Neuronal stem cell (in vitro differentiated cells): Measurements from ENCODE around the gene INVS.

ENCODE experiments used
- DNase-seq: peaks from one replicate; pipeline ENCODE4 v3.0.0-alpha.2; 2013; ENCODE audit warnings: low spot score
- H2AFZ ChIP-seq: one replicate; pipeline ENCODE4 v1.6.1; 2013; ENCODE audit warnings: mild to moderate bottlenecking, low read length, inconsistent platforms
- H2AK5ac ChIP-seq: 2 replicates; pipeline ENCODE4 v1.6.1; 2013; ENCODE audit warnings: low read depth, mild to moderate bottlenecking, inconsistent platforms, low read length, moderate library complexity, mixed read lengths
- H2BK120ac ChIP-seq: 2 replicates; pipeline ENCODE4 v1.6.1; 2013; ENCODE audit warnings: low read depth, mild to moderate bottlenecking, inconsistent platforms, low read length, moderate library complexity, mixed read lengths
- H2BK12ac ChIP-seq: one replicate; pipeline ENCODE4 v1.6.1; 2013; ENCODE audit warnings: low read length, inconsistent platforms
- H2BK15ac ChIP-seq: 2 replicates; pipeline ENCODE4 v1.6.1; 2013; ENCODE audit warnings: mild to moderate bottlenecking, low read length, inconsistent platforms, mixed read lengths
- H2BK5ac ChIP-seq: one replicate; pipeline ENCODE4 v1.6.1; 2013; ENCODE audit warnings: inconsistent platforms, mild to moderate bottlenecking, low read length, moderate library complexity
- H3K14ac ChIP-seq: one replicate; pipeline ENCODE4 v1.6.1; 2013; ENCODE audit warnings: low read length, inconsistent platforms
- H3K18ac ChIP-seq: 2 replicates; pipeline ENCODE4 v1.6.1; 2013; ENCODE audit warnings: low read length, inconsistent platforms
- H3K23ac ChIP-seq: 2 replicates; pipeline ENCODE4 v1.6.1; 2013; ENCODE audit warnings: low read depth, mild to moderate bottlenecking, mixed read lengths, low read length, inconsistent platforms; ENCODE audit not compliant: poor library complexity
- H3K27ac ChIP-seq: replicated peaks from 3 replicates; pipeline ENCODE4 v1.5.1; 2013; ENCODE audit warnings: low read length, inconsistent platforms
- H3K27me3 ChIP-seq, 3 experiments: 2 replicates each; pipeline ENCODE4 v1.6.1; 2013; ENCODE audit warnings: low read length in 3 of 3, mild to moderate bottlenecking in 2 of 3, inconsistent platforms in 1 of 3, low read depth in 1 of 3, mixed read lengths in 1 of 3, moderate library complexity in 1 of 3; ENCODE audit not compliant: control insufficient read depth in 3 of 3, insufficient read depth in 3 of 3
- H3K36me3 ChIP-seq, 2 donors: replicated peaks in 1 of 2; 2 replicates each; pipeline ENCODE4 v1.6.1; 2013; ENCODE audit warnings: low read length in 2 of 2; ENCODE audit not compliant: control insufficient read depth in 2 of 2, insufficient read depth in 2 of 2
- H3K4ac ChIP-seq: 2 replicates; pipeline ENCODE4 v1.6.1; 2013; ENCODE audit warnings: inconsistent platforms, mild to moderate bottlenecking, low read length, moderate library complexity
- H3K4me1 ChIP-seq, 2 donors: 1 replicate in 1 of 2; 2 replicates in 1 of 2; pipeline ENCODE4 v1.6.1; 2013; ENCODE audit warnings: low read length in 2 of 2, low read depth in 1 of 2; ENCODE audit not compliant: control insufficient read depth in 2 of 2, insufficient read depth in 1 of 2
- H3K4me2 ChIP-seq: one replicate; pipeline ENCODE4 v1.6.1; 2013; ENCODE audit warnings: mild to moderate bottlenecking, low read length, inconsistent platforms; ENCODE audit not compliant: insufficient read depth, poor library complexity, severe bottlenecking
- H3K4me3 ChIP-seq, 2 donors: 2 replicates each; pipeline ENCODE4 v1.5.1; 2013; ENCODE audit warnings: low read length in 2 of 2, mild to moderate bottlenecking in 2 of 2, inconsistent platforms in 1 of 2, moderate library complexity in 1 of 2
- H3K79me1 ChIP-seq: one replicate; pipeline ENCODE4 v1.6.1; 2013; ENCODE audit warnings: low read depth, mild to moderate bottlenecking, inconsistent platforms, low read length, moderate library complexity
- H3K9ac ChIP-seq: one replicate; pipeline ENCODE4 v1.6.1; 2013; ENCODE audit warnings: mild to moderate bottlenecking, low read depth, low read length, inconsistent platforms; ENCODE audit not compliant: poor library complexity
- H3K9me3 ChIP-seq, 2 donors: replicated peaks in 1 of 2; 2 replicates each; pipeline versions ENCODE3 to v1.6.1; 2013; ENCODE audit warnings: low read length in 2 of 2, mild to moderate bottlenecking in 2 of 2, inconsistent platforms in 1 of 2, low read depth in 1 of 2, mixed read lengths in 1 of 2, moderate library complexity in 1 of 2; ENCODE audit not compliant: control insufficient read depth in 2 of 2, insufficient read depth in 1 of 2
- H4K8ac ChIP-seq: one replicate; pipeline ENCODE4 v1.6.1; 2013; ENCODE audit warnings: low read depth, mild to moderate bottlenecking, inconsistent platforms, low read length, moderate library complexity
- H4K91ac ChIP-seq: one replicate; pipeline ENCODE4 v1.6.1; 2013; ENCODE audit warnings: low read length, low read depth, mild to moderate bottlenecking, inconsistent platforms; ENCODE audit not compliant: poor library complexity
- WGBS, 2 donors: extraction: QIAGEN DNeasy Blood & Tissue Kit; methylation state at CpG; one replicate each; pipeline ENCODE4 v1.1.7; 2013; ENCODE audit warnings: missing lambda C conversion rate in 2 of 2, mixed read lengths in 1 of 2; ENCODE audit not compliant: insufficient read length in 2 of 2, insufficient replicate concordance in 1 of 2; ENCODE audit errors: extremely low coverage in 2 of 2; 5-methylcytosine and 5-hydroxymethylcytosine counted together

The INVS gene

DNA sequence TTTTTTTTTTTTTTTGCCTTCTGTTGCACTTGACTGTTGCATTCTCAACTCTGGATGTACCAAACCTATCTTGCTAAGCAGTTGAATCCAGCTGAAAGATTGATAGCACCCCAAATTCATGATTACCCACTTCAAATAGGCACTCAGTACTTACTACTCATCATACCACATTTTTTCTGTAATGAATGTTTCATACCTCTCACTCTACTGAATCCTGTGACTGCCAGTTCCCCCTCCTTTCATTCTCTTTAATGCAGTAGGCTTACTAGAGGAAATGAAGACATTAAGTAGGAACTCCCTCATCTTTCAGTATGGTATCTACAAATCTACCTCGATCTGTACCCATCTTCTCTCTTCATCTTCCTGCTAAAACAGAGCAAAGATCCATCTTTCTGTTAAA lies 6.8 kb downstream of the INVS start:
- Histone ChIP-seq H2AK5ac (no peak overlapping the region), H3K79me1 (no peaks in the 10 kb centered on the region), H3K4ac (no peak overlapping the region), H2AFZ (no peak overlapping the region), H4K91ac (no peak overlapping the region), H3K4me1 (peaks cover 0 to 5% of the 10 kb centered on the region in 2 donors), H3K14ac (no peak overlapping the region), H3K9me3 (no peaks in the 10 kb centered on the region), H3K4me2 (no peak overlapping the region), H2BK5ac (no peak overlapping the region), H3K23ac (no peak overlapping the region), H3K27ac (no peak overlapping the region), H4K8ac (no peak overlapping the region), H3K9ac (no peak overlapping the region), H2BK15ac (no peak overlapping the region), H3K36me3 (peaks cover 13 to 79% of the 10 kb centered on the region in 2 donors), H3K18ac (no peak overlapping the region), H3K4me3 (no peak overlapping the region), H3K27me3 (no peaks in the 10 kb centered on the region), H2BK120ac (no peak overlapping the region), H2BK12ac (no peak overlapping the region)
- WGBS, 2 donors, result no CpG with 5 or more reads among the region's 1 CpG
- no peak for DNase-seq

DNA sequence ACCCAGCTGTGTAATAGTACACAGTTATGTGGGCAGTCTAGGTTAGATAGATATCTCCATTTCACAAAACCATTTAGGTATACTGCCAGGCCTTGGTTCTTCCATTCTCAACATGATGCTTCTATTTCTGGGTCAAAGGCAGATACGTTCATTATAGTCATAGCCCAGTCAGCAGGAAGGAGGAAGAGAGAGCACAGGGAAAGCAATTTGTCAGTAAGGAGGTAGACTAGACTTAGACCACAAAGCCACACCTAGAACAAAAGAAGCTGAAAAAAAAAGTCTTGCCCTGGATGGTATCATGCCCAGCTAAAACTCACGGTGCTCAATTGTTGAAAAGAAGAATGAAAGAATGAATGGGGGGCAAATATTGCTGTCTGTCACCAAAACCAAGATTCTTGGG lies 7.6 kb downstream of the INVS start:
- Histone ChIP-seq H4K91ac (no peak overlapping the region), H3K4me2 (no peak overlapping the region), H3K4ac (no peak overlapping the region), H3K4me3 (no peak overlapping the region), H3K14ac (no peak overlapping the region), H2AFZ (no peak overlapping the region), H3K9ac (no peak overlapping the region), H3K4me1 (peaks cover 0 to 8% of the 10 kb centered on the region in 2 donors), H2AK5ac (no peak overlapping the region), H3K27me3 (no peaks in the 10 kb centered on the region), H3K9me3 (peaks cover 0 to 2% of the 10 kb centered on the region in 2 donors), H3K79me1 (no peaks in the 10 kb centered on the region), H2BK5ac (no peak overlapping the region), H4K8ac (no peak overlapping the region), H2BK15ac (no peak overlapping the region), H3K18ac (no peak overlapping the region), H3K36me3 (peaks cover 13 to 79% of the 10 kb centered on the region in 2 donors), H3K27ac (no peak overlapping the region), H2BK120ac (no peak overlapping the region), H2BK12ac (no peak overlapping the region), H3K23ac (no peak overlapping the region)
- WGBS, 2 donors, result no CpG with 5 or more reads among the region's 2 CpGs
- no peak for DNase-seq

DNA sequence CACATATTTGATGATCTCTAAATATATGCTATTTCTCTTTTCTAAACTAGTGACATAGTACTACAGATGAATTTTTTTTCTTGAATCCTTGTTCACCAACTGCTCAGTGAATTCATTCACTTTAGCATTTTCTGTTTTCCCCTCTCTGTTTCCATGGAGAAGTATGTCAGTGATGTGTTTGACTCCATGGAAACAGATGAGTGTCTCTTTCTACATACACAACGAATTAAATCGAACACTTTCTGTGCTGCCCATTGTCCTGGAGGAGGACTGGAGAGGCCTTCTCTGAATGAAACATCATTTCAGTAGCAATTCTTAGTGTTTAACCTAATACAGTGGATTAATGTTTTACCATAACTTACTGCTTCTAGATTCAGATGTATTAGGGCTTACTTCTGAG lies 9.5 kb downstream of the INVS start:
- H3K27ac ChIP-seq, result no peak overlapping the region
- no peak overlapping the region for H2AFZ ChIP-seq
- H3K14ac ChIP-seq, result no peak overlapping the region
- DNase-seq, result no peak
- no peaks in the 10 kb centered on the region for H3K79me1 ChIP-seq
- H3K9me3 ChIP-seq, result peaks cover 0 to 2% of the 10 kb centered on the region in 2 donors
- no peak overlapping the region for H3K23ac ChIP-seq
- H2BK15ac ChIP-seq, result no peak overlapping the region
- no peak overlapping the region for H2BK12ac ChIP-seq
- no peak overlapping the region for H3K9ac ChIP-seq
- no peak overlapping the region for H3K4me3 ChIP-seq
- no peak overlapping the region for H3K4ac ChIP-seq
- no peak overlapping the region for H3K18ac ChIP-seq
- WGBS, 2 donors, result no CpG with 5 or more reads among the region's 2 CpGs
- peaks cover 11 to 87% of the 10 kb centered on the region in 2 donors for H3K36me3 ChIP-seq
- H3K4me1 ChIP-seq, result peaks cover 0 to 8% of the 10 kb centered on the region in 2 donors
- H3K4me2 ChIP-seq, result no peak overlapping the region
- no peak overlapping the region for H2BK5ac ChIP-seq
- no peaks in the 10 kb centered on the region for H3K27me3 ChIP-seq
- H4K8ac ChIP-seq, result no peak overlapping the region
- H2AK5ac ChIP-seq, result no peak overlapping the region
- H2BK120ac ChIP-seq, result no peak overlapping the region
- H4K91ac ChIP-seq, result no peak overlapping the region

DNA sequence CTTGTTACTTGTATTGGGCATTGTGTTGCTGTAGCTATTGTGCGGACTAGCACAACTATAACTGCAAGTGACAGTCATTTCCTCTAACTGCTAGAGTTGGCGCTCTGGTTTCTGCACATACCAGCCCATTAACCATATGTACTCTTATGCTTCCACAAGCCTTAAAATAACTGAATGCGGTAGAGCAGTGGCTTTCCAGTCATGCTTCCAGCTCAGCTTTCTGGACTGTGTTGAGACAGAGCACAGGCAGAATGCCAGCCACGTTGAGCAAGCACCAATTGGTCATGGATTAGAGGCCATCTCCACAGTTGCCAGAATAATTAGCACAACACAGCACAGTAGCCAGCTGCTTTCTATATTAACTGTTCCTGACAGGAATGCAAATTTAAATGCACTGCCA lies 12.2 kb downstream of the INVS start:
- peaks cover 0 to 2% of the 10 kb centered on the region in 2 donors for H3K9me3 ChIP-seq
- no peak overlapping the region for H3K4me3 ChIP-seq
- no peak for DNase-seq

More for the DNA sequence above, 12.2 kb downstream of the INVS start:
- H3K23ac ChIP-seq, result no peak overlapping the region
- H3K36me3 ChIP-seq, result peaks cover 4 to 74% of the 10 kb centered on the region in 2 donors
- no peak overlapping the region for H3K14ac ChIP-seq
- no peak overlapping the region for H3K4me2 ChIP-seq
- no peak overlapping the region for H2BK12ac ChIP-seq
- H3K79me1 ChIP-seq, result no peaks in the 10 kb centered on the region
- no peak overlapping the region for H3K4ac ChIP-seq
- no peak overlapping the region for H2BK15ac ChIP-seq
- WGBS, 2 donors, result no CpG with 5 or more reads among the region's 4 CpGs
- peak overlapping the region; percentile 13 for H3K27ac ChIP-seq
- peaks cover 0 to 8% of the 10 kb centered on the region in 2 donors for H3K4me1 ChIP-seq
- no peak overlapping the region for H4K91ac ChIP-seq
- no peak overlapping the region for H2AFZ ChIP-seq
- H3K27me3 ChIP-seq, result no peaks in the 10 kb centered on the region
- no peak overlapping the region for H3K18ac ChIP-seq
- no peak overlapping the region for H3K9ac ChIP-seq
- H2AK5ac ChIP-seq, result no peak overlapping the region
- no peak overlapping the region for H2BK120ac ChIP-seq
- no peak overlapping the region for H2BK5ac ChIP-seq
- no peak overlapping the region for H4K8ac ChIP-seq
